HG02571 (cell line): ENCODE measurements around the gene RBBP8NL.

Source experiments
- ATAC-seq: cut with Tn5 transposase; IDR thresholded peaks from one replicate; pipeline ENCODE4 v1.9.1; 2021; ENCODE audit warnings: mild to moderate bottlenecking, moderate library complexity; ENCODE audit not compliant: unreplicated experiment

RBBP8NL gene

DNA sequence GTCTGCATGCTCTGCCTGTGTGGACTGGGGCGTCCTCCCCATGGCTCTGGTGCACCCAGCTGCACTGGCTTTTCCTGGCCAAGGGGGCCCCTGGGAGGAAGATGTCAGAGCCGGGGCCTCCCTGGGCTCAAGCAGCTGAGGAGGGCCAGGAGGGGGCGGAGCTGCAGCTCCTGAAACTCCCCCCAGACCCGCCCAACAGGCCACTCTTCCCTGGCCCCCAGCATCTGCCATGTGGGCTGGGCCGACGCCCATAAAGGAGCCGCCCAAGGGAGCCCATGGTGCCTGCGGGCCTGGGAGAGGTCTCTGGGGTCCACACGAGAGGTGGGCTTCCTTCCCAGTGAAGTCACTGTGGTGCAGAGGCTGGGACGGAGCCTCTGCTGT is 4.0 kb downstream of the RBBP8NL start:
- no peak for ATAC-seq

DNA sequence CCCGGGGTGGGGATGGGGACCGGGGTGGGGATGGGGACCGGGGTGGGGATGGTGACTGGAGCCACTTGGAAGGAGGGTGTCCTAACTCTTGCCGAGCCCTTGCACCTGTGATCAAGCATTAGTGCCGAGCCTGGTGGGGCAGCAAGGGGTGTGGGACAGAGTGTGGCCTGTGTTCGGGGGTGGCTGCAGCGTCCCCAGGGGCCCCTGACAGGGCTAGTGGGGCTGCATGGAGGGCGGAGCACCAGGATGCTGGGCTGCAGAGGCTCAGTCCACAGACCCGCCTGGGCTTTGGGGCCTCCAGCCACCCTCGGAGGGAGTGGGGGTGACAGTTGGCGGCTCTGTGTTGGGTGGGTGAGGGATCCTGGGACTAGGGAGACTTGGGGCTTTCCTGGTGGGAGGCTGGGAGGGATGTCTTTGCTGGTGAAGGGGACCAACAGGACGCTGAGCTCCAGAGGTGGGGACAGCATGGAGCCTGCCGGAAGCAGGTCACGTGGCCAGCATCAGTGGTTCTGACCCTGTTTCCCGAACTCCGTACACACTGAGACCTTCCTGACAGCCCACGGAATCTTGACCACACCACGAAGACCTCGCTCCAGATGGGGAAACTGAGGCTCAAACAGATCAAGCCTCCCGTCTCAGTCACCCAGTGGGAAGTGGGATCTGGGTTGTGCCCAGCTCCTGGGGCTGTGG is 4.6 kb downstream of the RBBP8NL start:
- no peak for ATAC-seq

DNA sequence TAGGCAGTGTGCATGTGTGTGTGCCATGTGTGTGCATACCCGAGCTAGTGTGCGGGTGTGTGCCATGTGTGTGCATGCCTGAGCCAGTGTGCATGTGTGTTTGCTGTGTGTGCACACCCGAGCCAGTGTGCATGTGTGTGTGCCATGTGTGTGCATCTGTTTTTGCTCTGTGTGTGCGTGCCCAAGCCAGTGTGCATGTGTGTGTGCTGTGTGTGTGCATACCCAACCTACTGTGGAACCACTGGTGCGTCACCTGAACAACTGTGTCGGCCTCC is 5.7 kb downstream of the RBBP8NL start:
- no peak for ATAC-seq

DNA sequence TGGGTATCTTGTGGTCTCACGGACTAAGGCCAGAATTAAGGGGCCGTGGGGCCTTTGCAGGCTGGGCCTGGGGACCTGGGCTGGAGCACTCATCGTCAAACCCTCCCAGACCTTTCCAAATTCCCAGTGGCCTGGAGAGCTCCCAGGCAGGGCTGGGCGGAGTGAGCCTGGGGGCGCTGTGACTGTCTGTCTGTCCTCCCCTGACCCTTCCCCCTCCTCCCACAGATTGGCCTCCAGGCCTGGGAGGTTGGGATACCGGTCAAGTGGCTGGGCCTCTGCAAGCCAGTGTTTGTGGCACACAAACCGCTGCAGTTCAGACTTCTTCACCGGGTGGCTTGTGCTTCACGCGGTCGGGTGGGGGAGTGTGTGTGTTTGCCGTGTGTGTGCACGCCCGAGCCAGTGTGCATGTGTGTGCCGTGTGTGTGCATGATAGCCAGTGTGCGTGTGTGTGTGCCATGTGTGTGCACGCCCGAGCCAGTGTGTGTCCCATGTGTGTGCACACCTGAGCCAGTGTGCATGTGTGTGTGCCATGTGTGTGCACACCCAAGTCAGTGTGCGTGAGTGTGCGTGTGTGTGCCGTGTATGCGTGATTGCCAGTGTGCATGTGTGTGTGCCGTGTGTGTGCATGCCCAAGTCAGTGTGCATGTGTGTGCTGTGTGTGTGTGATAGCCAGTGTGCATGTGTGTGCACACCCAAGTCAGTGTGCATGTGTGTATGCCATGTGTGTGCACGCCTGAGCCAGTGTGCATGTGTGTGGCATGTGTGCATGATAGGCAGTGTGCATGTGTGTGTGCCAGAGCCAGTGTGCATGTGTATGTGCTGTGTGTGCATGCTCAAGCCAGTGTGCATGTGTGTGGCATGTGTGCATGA is 6.3 kb downstream of the RBBP8NL start:
- no peak for ATAC-seq

DNA sequence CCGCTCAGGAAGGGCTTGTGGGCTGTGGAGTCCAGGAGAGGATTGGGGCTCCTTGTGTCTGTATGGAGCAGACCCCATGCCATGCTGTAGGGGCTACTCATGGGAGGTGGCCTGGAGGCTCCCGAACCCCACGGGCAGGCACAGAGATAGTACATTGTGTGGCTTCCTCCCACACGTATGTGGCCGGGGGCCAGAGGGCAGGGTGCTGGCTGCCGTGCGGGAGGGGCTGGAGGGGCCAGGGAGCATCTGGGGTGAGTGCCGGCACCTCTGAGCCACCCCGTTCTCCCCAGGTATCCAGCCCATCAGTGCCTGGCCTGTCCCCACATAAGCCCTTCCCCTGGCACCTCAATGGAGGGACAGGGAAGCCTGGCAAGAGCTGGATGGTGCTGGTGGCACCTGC is 7.6 kb downstream of the RBBP8NL start:
- no peak for ATAC-seq

DNA sequence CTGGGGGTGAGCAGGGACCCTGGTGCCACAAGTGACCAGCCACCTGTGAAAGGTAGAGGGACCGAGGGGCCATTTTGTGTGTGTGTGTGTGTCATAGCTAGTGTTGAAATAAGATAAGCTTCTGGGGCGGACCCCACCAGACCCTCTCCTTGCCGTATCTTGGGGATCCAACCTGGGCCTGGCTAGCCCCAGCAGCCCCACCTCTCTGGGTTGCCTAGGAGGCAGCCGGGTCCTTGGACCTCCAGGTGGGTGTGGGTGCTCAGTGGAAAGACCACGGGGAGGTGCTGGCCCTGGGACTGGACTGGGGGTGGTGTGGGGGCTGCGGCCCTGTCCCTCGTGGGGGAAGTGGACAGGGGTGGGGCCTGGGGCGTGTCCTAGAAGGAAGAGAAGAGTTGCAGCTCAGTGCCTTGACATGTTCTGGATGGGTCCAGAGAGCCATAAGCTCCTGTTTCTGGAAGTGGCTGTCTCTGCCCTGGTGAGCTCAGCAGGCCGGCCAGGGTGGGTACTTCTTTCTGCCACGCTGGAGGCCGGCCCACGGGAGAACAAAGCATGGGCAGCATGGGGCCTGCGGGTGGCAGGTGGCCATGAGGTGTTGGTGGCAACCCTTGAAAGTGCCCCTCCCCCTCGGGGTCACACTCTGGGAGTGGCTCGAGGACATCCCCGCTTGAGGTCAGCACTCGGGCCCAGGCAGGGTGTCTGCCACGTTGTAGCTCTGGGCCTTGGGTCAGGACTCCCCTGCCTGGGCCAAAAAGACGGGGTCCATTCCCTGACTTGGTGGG is 8.4 kb downstream of the RBBP8NL start:
- no peak for ATAC-seq

DNA sequence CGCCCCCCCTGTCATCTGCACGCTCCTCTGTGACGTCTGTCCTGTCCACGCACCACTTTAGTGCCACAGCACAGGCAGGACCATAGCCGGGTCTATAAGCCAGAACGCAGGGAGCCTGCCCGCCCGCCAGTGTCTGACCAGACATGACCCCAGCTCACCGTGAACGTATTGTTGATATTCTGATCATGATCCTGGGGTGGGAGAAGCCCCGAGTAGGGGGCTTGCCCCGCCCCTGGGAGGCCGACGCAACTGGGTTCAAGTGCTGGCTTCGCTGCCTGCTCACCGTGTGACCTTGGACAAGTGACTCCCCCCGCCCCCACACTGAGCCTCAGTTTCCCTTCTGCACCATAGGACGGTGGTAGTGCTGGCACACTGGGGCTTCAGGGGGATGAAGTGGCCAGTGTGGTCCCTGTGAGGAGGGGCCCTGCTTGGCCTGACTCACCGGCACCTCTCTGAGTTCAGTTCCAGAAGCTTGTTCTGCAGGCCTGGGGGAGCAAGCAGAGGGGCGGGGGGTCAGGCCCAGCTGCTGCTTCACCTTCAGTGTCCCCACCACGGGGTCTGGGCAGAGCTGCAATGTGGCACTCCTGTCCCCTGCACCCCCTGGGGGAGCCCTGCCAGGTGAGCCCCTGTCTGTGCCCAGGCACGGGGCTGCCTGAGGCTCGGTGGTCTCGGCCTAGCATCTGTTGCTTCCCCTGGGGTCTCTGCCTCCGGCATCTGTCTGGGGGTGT is 9.2 kb downstream of the RBBP8NL start:
- ATAC-seq: no peak

DNA sequence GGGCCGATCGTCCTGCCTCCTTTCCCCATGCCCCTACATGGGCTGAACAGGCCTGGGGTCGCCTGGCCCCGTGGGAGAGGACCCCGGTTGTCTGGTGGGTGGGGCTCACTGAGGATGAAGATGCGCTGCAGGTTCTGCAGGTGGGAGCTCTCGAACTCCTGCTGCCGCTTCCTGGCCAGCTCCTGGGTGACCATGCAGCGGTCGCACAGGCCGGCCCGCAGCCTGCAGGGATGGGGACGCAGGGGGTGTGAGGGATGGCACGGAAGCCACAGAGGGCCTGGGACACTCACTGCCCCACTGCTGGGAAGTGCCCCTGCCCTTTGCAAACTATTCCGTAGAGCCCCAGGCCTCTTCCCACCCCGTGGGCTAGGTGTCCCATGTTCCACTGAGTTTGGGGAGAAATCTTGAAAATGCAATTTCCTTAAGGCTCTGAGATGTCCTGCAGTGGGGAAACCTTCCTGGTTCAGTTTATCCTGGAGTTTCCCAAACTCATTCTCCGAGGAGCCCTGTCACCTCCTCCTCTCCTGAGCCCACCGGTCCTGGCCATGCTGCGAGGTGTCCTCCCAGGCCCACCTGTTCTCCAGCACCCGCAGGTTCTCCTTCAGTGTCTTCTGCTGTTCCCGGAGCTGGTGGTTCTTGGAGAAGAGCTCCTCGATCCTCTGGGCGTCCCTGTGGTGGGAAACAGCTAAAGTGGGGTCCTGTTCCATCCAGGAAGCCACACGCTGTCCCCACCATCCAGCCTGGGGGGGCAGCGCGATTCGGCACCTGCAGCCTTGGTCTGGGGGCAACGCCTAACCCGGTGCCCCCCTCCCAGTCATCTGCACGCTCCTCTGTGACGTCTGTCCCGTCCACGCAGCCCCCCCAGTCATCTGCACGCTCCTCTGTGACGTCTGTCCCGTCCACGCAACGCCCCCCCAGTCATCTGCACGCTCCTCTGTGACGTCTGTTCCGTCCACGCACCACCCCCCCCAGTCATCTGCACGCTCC is 10.4 kb downstream of the RBBP8NL start:
- ATAC-seq: no peak

DNA sequence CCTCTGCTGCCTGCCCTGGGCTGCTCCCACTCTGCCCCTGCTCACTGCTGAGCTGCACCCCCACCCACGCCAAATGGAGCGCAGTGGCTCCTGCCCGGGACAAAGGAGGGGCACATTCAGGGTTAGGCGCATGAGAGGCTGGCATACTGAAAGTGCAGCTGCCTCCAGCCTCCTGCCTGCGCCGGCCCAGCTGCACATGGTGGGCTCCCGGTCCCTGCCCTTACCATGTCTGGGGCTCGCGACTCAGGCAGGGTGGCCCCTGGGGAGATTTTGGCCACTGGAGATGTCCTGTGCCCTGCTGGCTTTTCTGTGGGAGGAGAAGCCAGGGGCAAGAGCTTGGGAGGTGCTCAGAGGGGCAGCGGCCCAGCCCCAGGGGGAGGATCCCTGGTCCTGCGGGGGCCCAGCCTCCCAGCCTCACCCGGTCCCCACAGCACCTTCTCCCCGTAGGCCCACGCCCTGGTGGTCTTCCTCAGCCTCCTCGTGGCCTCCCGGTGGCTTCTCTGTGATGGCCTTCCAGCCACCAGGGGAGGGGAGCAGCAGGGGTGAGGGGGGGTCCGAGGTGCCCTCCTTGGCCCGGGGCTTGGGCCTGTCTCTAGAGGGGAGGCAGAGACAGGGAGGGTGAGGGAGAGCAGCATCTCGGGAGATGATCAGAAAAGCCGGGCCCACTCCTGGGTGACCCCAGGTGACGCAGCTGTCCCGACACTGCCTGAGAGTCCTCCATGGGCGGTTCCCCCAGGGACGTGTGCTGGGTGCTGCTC is 11.8 kb downstream of the RBBP8NL start:
- no peak for ATAC-seq

DNA sequence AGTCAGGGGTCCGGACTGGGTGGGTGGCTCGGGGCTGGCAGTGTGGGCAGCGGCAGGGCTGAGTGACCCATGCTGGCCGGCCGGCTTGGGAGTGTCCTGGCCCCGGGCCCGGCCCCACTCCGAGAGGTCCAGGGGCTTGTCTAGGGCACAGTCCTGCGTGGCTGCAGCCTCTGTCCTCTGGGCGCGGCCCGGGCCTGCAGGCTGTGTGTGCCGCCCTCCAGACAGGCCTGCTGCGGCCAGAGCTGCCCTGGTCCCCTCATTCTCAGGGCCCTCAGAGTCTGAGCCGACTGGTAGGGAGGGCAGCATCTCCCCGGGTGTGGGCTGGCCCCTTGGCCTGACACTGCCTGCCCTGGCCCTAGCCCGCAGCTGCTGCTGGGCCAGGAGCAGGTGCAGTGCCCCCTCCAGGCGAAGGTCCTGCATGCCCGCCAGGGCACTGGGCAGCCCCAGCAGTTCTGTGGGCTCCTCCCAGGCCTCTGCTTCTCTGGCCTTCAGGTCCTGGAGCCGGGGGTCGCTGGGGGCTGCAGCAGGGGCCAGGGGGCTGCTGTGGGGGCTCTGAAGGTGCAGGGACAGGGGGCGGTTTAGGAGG is 13.3 kb downstream of the RBBP8NL start:
- ATAC-seq: no peak

DNA sequence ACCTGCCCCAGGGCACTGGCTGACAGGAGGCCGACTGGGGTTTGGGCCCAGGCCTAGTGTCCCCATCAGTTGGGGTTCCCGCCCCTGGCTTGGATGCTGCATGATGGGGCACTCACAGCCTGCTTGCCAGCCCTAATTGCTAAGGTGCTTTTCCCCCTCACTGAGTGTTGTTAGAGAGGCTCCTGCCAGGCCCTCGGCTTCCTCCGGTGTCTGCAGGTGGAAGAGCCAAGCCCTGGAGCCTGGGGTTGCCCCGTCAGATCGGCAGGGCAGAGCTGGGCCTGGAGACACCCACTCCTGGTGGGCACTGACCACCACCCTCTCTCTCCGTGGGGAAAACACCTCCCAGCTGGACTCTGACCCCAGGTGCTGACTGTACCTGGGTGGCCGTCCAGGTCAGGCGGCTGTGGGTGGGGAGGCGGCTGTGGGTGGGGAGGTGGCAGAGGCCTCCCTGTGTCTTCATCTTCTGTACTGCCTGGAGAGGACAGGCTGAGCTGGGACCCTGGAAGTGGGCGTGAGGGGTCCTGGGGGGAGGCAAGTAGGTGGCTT is 14.2 kb downstream of the RBBP8NL start:
- no peak for ATAC-seq

DNA sequence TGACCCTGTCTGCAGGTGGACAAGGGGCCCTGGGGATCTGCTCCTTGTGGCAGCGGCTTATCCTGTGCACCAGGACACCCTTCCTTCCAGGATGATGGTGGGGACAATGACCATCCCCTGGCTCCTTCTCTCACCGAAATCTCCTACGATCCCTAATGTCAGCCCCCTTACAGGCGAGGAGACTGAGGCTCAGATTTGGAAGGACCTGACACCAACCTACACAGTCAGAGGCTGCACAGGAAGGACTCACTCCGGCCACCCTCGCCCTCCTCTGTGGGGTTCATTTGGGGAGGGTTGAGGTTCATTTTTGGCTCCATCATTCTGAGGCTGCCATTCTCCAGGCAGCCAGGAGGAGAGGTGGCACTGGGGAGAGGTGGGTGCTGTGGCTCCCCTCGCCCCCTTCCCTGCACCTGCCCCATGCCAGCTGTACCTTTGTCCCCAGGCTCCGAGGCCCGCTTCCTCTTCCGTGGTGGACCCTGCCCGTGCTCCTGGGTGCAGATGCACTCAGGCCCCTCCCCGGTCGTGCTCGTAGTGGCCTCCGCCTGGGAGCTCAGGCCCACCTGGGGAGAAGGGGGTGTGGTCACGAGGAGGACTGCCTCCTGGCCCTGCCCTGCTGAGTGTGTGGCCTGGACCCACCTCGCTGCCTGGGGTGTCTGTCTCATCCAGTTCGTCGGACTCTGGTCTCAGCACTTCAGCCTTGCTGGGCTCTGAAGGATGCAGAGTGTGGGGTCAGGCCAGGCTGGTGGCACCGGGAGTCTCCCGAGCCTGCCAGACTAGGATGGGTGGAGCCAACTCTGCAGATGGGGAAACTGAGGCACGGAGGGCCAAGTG is 14.9 kb downstream of the RBBP8NL start:
- ATAC-seq: no peak

DNA sequence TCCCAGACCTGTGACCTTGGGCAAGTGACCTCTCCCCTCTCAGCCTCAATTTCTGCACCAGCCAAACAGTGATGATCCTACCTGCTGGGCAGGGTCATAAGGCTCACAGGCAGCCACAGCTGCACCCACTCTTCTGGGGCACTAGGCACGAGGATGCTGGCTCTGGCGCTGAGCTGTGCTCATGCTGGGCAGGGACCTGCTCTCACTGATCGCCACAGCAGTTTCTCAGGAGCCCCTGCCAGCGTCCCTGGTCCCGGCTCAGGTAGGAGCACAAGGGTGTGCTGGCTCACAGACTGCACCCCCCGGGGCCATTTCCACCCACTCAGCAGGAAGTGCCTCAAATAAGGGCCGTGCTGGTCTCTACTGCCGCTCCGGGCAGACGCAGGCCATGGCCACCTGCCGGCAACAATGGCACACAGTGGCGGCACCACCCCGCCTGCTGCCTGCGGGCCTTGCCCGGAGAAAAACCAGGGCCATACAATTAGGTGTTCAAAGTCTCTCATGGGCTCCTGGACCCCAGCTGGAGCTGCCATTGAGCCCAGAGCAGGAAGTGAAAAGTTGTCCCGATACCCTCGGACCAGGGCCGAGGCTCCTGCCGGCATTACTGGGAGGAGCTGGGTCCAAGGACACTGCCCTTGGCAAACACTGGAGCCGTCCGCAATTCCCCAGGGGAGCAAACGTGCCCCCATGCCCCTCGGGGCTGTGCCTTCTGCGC is 15.7 kb downstream of the RBBP8NL start:
- no peak for ATAC-seq

DNA sequence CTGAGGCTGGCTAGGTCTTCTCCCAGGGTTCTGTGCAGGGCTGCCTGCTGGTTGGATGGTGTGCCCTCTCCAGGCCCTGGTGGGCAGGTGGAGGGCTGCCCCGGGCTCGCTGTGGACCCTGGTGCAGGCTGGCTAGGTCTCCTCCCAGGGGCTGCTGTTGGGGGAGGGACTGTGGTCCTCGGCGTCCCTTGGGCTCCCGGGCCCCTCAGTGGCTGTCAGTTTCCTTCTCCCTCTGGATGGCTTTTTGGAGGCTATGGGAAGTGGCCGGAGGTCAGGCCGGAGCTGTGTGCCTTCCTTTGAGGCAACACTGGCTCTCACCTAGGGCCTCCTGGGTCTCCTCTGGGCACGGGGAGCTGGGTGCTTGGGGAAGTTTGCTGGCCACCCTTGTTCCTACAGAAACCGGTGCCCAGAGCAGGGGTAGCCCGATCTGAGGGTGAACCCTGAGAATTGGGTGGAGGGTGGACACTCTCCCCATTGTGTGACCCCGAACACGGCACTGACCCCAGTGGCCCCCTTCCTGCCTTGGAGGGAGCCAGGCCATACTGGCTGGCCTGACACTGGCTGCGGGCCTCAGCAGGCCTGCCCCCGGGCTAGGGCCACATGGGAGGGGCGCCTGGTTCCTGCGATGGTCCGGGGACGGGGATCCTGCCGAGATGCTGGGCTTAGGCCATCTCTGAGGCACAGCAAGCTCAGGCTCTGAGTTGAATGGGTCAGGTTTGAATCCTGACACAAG is 16.4 kb downstream of the RBBP8NL start:
- no peak for ATAC-seq

DNA sequence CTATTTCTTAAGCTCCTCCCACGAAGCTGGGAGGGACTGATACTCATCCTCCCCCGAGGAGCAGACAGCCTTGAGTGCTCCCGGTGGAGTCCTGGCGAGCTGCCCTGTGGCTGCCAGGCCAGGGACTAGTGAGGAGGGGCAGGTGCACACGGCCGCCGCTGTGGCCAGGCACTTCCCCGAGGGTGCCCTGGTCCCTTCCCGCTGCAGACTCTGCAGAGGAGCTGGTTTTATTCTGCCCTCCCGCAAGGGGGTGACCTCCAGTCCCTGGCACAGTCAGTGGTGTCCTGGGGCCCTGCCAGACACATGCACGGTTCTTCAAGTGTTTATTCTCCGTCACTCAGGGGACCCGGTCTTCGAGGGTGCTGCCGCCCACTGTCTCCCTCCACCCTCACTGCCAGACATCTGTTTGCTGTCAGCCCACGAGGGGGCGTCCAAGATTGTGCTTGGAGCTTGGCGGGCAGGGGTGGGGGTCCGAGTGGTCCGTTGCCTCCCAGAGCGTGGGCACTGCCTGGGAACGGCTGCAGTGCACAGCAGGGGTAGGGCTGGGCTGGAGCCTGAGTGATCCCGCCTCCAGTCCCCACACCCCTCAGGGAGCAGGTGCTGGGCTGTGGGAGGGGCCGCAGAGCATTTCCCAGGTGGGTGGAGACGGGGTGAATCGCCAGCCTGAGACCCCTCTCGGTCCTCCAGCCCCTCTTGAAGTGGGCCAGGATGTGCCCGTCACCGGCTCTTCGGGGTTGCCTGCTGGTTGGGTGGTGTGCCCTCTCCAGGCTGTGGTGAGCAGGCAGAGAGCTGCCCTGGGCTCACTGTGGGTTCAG is 17.2 kb downstream of the RBBP8NL start:
- ATAC-seq: no peak
